MG63 (cell line): ENCODE results near the gene HFM1. TPM values are rescaled to one million over a fixed set of nuclear protein-coding genes. Genes with fewer than 3 reads are reported as not detected.
"Not testable (repeated sequence)": the region's sequence is repeated elsewhere in the genome, so short reads cannot be mapped to it uniquely, and the experiment has no call there.

ENCODE experiments used
- DNase-seq: peaks from one replicate; pipeline ENCODE4 v3.0.0-alpha.2; 2020
- H3K27me3 ChIP-seq: fragments of 250-450 bp; sonication (Bioruptor Pico); 2 replicates; pipeline ENCODE4 v1.5.1; 2020; ENCODE audit warnings: mild to moderate bottlenecking, moderate library complexity
- H3K36me3 ChIP-seq: fragments of 250-450 bp; sonication (Bioruptor Pico); 2 replicates; pipeline ENCODE4 v1.5.1; 2020; ENCODE audit warnings: mild to moderate bottlenecking, moderate library complexity
- H3K4me3 ChIP-seq: fragments of 250-450 bp; sonication (Bioruptor Pico); 2 replicates; pipeline ENCODE4 v1.5.1; 2020; ENCODE audit warnings: mild to moderate bottlenecking, moderate library complexity
- H3K9me3 ChIP-seq: fragments of 250-450 bp; sonication (Bioruptor Pico); 2 replicates; pipeline ENCODE4 v1.5.1; 2020; ENCODE audit warnings: mild to moderate bottlenecking, moderate library complexity
- total RNA-seq: library from RNA; depleted of rRNA; stranded (reverse); fragments of >200 nt; shearing (Covaris generic); gene quantifications from 2 replicates; pipeline ENCODE4 v1.2.3, GENCODE V29; 2014; ENCODE audit warnings: low replicate concordance

HFM1 gene
- total RNA-seq, 1 experiment from 2014 or later: 0.07 TPM

DNA sequence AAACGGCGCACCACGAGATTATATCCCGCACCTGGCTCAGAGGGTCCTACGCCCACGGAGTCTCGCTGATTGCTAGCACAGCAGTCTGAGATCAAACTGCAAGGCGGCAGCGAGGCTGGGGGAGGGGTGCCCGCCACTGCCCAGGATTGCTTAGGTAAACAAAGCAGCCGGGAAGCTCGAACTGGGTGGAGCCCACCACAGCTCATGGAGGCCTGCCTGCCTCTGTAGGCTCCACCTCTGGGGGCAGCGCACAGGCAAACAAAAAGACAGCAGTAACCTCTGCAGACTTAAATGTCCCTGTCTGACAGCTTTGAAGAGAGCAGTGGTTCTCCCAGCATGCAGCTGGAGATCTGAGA is 117.7 kb downstream of the HFM1 start:
- not testable (repeated sequence) for H3K36me3 ChIP-seq, H3K4me3 ChIP-seq, H3K9me3 ChIP-seq, H3K27me3 ChIP-seq, DNase-seq

DNA sequence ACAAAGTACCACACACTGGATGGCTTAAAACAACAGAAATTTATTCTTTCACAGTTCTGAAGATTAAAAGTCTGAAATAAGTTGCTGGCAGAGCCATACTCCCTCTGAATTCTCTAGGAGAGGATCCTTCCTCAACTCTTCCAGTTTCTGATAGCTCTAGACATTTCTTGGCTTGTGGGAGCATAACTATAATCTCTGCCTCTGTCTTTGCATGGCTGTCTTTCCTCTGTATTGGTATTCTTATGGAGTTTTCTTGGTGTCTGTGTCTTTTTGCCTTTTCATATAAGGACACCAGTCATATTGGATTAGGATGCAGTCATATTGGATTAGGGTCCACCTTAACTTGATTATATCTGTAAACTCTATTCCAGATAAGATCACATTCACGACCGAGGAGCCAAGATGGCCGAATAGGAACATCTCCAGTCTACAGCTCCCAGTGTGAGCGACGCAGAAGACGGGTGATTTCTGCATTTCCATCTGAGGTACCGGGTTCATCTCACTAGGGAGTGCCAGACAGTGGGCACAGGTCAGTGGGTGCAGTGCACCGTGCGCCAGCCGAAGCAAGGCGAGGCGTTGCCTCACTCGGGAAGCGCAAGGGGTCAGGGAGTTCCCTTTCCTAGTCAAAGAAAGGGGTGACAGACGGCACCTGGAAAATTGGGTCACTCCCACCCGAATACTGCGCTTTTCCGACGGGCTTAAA is 118.2 kb downstream of the HFM1 start:
- not testable (repeated sequence) for H3K27me3 ChIP-seq, DNase-seq, H3K4me3 ChIP-seq, H3K36me3 ChIP-seq, H3K9me3 ChIP-seq

DNA sequence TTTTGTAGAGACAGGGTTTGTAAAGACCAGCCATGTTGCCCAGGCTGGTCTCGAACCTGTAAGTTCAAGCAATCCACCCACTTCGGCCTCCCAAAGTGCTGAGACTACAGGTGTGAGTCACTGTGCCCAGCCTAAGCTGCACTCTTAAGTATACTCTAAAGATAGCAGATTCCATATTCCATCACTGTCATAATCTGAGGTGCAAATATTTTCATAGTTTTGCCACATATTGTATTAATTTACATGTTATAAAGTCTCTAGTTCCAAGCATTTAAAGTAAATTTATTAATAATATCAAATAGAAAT is 121.3 kb downstream of the HFM1 start:
- Histone ChIP-seq H3K36me3 (no peaks in the 10 kb centered on the region), H3K4me3 (no peak overlapping the region), H3K27me3 (no peaks in the 10 kb centered on the region; the same call in 1 of the 2 replicates), H3K9me3 (no peaks in the 10 kb centered on the region)
- no peak for DNase-seq

GRCh38 chr1:91282695-91283420 is 121.8 kb downstream of the HFM1 start:
- Histone ChIP-seq H3K36me3 (no peaks in the 10 kb centered on the region), H3K27me3 (no peaks in the 10 kb centered on the region; the same call in 1 of the 2 replicates), H3K4me3 (no peak overlapping the region), H3K9me3 (no peaks in the 10 kb centered on the region)
- DNase-seq: peak; percentile 25

DNA sequence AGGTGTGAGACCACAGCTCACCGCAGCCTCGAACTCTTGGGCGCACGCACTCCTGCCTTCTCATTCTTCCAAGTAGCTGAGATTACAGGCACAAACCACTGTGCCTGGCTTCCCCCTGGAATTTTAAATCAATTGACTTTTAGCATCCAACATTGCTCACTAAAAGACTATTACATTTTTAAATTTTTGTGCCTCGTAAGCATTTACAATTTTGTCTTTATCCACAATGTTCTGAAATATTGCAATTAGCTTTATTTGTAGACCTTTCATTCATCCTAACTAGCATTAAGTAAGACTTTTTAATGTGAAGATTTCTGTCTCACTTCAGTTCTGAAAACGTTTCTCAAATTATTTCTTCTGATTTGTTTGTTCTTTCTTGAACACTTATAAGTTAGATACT is 122.9 kb downstream of the HFM1 start:
- no peaks in the 10 kb centered on the region for H3K9me3 ChIP-seq
- no peak for DNase-seq
- no peaks in the 10 kb centered on the region for H3K36me3 ChIP-seq
- no peaks in the 10 kb centered on the region; the same call in 1 of the 2 replicates for H3K27me3 ChIP-seq
- H3K4me3 ChIP-seq: no peak overlapping the region

- no peak overlapping the region for H3K4me3 ChIP-seq
- DNase-seq: no peak
- no peaks in the 10 kb centered on the region; the same call in 1 of the 2 replicates for H3K27me3 ChIP-seq
- H3K36me3 ChIP-seq: no peaks in the 10 kb centered on the region
- no peaks in the 10 kb centered on the region for H3K9me3 ChIP-seq
Observed at GRCh38 chr1:91278754-91279153, 125.9 kb downstream of the HFM1 start.

- DNase-seq: no peak
- H3K36me3 ChIP-seq: no peaks in the 10 kb centered on the region
- H3K27me3 ChIP-seq: no peaks in the 10 kb centered on the region
- H3K9me3 ChIP-seq: no peaks in the 10 kb centered on the region
- H3K4me3 ChIP-seq: no peak overlapping the region
Observed at GRCh38 chr1:91273875-91274274, 130.8 kb downstream of the HFM1 start.

DNA sequence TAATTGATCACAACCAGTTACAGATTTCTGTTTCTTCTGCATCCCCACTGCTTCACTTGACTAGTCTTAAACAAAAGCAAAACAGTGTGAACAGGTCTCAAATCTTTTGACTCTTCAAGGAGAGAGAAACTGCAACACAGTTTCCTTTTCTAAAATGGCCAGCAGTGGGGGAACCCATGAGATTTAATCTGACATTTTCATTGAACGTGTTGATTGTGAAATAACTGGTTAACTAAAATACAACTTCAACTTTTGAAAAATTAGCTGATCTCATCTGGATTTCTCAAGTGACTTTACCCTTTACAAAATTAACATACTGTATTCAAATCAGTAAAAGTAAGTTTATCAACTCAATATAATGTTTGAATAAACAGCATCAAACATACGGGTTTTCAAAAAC is 143.0 kb downstream of the HFM1 start:
- Histone ChIP-seq H3K36me3 (no peaks in the 10 kb centered on the region), H3K9me3 (no peaks in the 10 kb centered on the region), H3K4me3 (no peak overlapping the region), H3K27me3 (no peaks in the 10 kb centered on the region; the same call in 1 of the 2 replicates)
- DNase-seq: no peak

DNA sequence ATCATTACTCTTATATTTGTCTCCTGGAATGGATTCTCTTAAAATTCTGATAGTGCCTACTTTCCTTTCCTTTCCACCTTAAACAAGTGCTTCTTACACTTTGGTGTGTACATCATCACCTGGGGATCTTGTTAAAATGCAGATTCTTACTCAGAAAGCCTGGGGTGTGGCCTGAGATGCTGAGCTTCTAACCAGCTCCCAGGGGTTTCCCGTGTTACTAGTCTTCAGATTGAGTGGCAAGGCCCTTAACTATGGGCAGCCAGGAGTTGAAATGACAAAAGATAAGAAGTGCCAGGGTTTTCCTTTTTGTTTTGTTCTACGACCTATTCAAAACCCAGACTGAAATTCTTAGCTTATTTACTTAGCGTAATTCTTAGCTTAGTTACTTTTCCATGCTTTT is 159.2 kb downstream of the HFM1 start:
- no peak for DNase-seq
- H3K9me3 ChIP-seq: no peaks in the 10 kb centered on the region
- H3K4me3 ChIP-seq: no peak overlapping the region
- no peaks in the 10 kb centered on the region for H3K36me3 ChIP-seq
- no peaks in the 10 kb centered on the region for H3K27me3 ChIP-seq

GRCh38 chr1:91244737-91245136 is 159.9 kb downstream of the HFM1 start:
- Histone ChIP-seq H3K9me3 (no peaks in the 10 kb centered on the region), H3K4me3 (no peak overlapping the region), H3K27me3 (no peaks in the 10 kb centered on the region)

GRCh38 chr1:91243171-91243570 is 161.5 kb downstream of the HFM1 start:
- Histone ChIP-seq H3K4me3 (no peak overlapping the region), H3K27me3 (no peaks in the 10 kb centered on the region), H3K9me3 (no peaks in the 10 kb centered on the region), H3K36me3 (no peaks in the 10 kb centered on the region)
- no peak for DNase-seq

More at GRCh38 chr1:91244737-91245136, 159.9 kb downstream of the HFM1 start:
- no peak for DNase-seq
- H3K36me3 ChIP-seq: no peaks in the 10 kb centered on the region

DNA sequence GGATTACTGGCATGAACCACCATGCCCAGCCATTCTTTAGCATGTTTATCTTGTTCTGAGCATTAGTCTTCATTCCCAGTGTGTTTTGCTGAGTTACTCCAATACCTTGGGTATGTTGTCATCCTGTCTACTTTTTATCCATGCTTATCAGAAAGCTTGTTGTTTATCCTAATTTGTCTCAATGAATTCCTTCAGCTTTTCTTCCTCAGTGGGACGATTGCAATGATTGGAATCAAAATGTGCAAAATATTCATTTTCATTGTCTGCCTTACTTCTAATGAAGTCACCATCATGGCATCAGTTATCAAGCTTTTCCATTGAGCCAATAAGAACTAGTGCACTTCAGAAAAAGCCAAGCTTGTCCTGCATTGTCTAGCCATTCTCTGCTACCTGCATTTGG is 170.5 kb downstream of the HFM1 start:
- Histone ChIP-seq H3K4me3 (no peak overlapping the region), H3K27me3 (no peaks in the 10 kb centered on the region), H3K9me3 (no peaks in the 10 kb centered on the region), H3K36me3 (no peaks in the 10 kb centered on the region)
- DNase-seq: no peak

GRCh38 chr1:91226741-91227140 is 177.9 kb downstream of the HFM1 start:
- H3K9me3 ChIP-seq: no peaks in the 10 kb centered on the region
- no peak overlapping the region for H3K4me3 ChIP-seq
- no peaks in the 10 kb centered on the region for H3K36me3 ChIP-seq
- H3K27me3 ChIP-seq: no peaks in the 10 kb centered on the region; the same call in 1 of the 2 replicates
- DNase-seq: no peak

GRCh38 chr1:91224878-91225277 is 179.8 kb downstream of the HFM1 start:
- Histone ChIP-seq H3K36me3 (no peaks in the 10 kb centered on the region), H3K4me3 (no peak overlapping the region), H3K9me3 (no peaks in the 10 kb centered on the region), H3K27me3 (no peaks in the 10 kb centered on the region; the same call in 1 of the 2 replicates)
- no peak for DNase-seq

GRCh38 chr1:91221017-91221416 is 183.6 kb downstream of the HFM1 start:
- no peak for DNase-seq
- H3K9me3 ChIP-seq: no peaks in the 10 kb centered on the region
- no peak overlapping the region for H3K4me3 ChIP-seq
- H3K36me3 ChIP-seq: no peaks in the 10 kb centered on the region
- no peaks in the 10 kb centered on the region for H3K27me3 ChIP-seq

DNA sequence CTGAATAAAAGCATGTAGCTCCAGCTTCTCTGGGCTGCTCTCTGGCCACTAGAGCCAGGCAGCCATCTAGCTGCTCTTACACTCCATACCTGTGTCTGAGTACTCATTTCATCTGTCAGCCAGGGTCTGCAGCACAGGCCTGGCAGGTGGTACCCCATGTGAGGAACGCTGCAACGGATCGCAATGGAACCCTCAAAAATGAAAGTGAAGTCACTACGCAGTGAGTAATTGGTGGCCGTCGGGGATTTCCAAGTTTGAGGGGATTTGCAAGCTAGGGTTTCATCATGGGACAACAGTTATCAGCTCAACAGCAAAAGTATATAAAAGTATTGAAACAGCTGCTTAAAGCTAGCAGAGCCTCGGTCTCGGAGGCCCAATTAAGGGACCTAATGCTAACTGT is 186.7 kb downstream of the HFM1 start:
- Histone ChIP-seq H3K36me3 (no peaks in the 10 kb centered on the region), H3K4me3 (no peak overlapping the region), H3K27me3 (no peaks in the 10 kb centered on the region), H3K9me3 (no peaks in the 10 kb centered on the region)
- no peak for DNase-seq
